ENCODE results near the gene DENND6B.
"Not testable (repeated sequence)": the region's sequence is repeated elsewhere in the genome, so short reads cannot be mapped to it uniquely, and the experiment has no call there.

The DENND6B gene

DNA sequence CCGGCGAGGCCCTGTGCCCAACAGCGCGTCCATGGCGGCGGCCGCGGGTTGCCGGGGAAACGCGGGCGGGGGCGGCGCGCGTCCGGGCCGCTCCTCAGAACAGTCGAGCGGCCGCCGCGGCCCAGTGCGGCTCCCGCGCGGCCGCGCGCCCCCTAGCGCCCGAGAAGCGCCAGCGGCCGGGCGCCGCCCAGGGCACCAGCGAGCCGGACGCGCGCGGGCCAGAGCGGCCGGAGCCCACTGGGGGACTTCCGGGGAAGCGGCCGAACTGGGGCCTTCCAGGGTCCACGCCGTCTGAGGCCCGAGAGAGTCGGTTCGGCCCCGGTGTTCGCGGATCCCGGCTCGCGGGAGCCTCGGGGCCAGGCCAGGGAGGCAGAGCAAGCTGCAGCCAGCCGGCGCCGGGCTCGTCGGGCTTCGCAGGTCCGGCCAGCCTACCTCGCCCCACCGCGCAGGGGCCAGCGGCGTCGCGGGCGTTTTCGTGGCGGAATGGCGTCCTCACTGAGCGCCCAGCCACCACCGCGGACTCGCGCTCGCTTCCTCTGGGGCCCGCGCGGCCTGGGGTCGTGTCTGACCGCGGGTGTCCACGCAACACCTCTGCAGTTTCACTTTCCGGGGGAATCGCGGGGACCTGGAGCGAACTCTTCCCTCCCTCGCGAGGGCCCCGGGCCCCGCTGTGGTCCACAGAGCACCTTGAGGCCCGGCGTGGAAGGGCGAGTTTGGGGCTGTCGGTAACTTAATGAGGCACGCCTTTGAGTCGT lies at the start of gene DENND6B:
DENND6B (minus strand) TSS at position 57 of the 755 bp plus-strand sequence; CDS start at position 33, 24 bp downstream.
- peak; percentile 47 for DNase-seq

GRCh38 chr22:50376085-50376651 lies 49.4 kb upstream of the DENND6B start:
- DNase-seq = no peak

DNA sequence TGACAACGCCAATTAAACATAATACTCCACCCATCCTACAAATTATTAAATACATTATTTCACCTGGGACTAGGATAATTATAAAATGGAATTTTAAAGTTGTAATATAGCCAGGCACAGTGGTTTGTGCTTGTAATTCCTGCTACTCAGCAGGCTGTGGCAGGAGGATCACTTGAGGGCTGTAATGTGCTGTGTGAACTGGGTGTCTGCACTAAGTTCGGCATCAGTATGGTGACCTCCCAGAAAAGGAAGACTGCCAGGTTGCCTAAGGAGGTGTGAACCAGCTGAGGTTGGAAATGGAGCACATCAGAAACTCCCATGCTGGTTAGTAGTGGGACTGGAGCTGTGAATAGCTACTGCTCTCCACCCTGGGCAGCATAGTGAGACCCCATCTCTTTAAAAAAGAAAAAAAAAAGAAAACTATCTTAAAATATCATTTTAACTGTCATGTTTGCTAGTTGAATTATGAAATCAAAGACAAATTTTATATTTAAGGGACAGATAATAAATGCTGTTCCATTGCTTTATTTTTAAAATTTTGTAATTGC lies 44.4 kb upstream of the DENND6B start:
- DNase-seq = no peak

- no peak for DNase-seq
These were observed 41.1 kb upstream of the DENND6B start for GRCh38 chr22:50367778-50368500.

- DNase-seq = not testable (repeated sequence)
These were observed 37.0 kb upstream of the DENND6B start for GRCh38 chr22:50363803-50364194.

GRCh38 chr22:50363166-50363802 lies 36.5 kb upstream of the DENND6B start:
- no peak for DNase-seq

GRCh38 chr22:50361688-50362087 lies 34.9 kb upstream of the DENND6B start:
- no peak for DNase-seq

- no peak for DNase-seq
These were observed 34.4 kb upstream of the DENND6B start for GRCh38 chr22:50361222-50361621.

- no peak for DNase-seq
These were observed 33.8 kb upstream of the DENND6B start for GRCh38 chr22:50360578-50360977.

- DNase-seq = no peak
These were observed 30.9 kb upstream of the DENND6B start for GRCh38 chr22:50357756-50358155.

- DNase-seq = no peak
These were observed 30.4 kb upstream of the DENND6B start for GRCh38 chr22:50357222-50357621.

DNA sequence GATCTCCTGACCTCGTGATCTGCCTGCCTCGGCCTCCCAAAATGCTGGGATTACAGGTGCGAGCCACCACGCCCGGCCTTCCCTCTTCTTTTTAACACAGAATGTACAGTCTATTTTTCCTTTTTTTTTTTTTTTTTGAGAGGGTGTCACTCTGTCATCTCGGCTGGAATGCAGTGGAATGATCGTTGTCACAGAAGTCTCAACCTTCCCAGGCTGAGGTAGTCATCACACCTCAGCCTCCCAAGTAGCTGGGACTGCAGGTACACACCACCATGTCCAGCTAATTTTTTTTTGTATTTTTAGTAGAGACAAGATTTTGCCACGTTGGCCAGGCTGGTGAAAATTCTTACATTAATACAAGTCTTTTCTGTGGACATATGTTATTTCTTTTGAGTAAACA lies 29.4 kb upstream of the DENND6B start:
- DNase-seq = no peak

DNA sequence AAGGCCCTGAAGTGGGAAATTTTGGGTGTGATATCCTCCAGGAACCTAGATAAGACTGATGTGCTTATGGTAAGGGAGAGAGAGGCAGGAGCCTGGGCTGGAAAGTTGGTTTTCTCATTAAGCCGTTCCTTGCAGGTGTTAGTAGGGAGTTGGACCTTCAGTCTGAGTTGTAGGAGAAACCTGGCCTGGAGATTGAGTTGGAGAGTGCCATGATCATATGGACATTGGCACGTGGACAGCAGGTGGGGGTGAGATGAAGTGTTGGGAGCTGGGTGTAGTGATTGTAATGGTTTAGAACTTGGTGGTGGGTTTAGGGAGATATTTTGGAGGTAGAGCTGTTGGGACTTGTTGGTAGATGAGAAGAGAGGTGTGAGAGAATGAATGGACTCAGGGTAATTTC lies 21.2 kb upstream of the DENND6B start:
- DNase-seq = no peak

DNA sequence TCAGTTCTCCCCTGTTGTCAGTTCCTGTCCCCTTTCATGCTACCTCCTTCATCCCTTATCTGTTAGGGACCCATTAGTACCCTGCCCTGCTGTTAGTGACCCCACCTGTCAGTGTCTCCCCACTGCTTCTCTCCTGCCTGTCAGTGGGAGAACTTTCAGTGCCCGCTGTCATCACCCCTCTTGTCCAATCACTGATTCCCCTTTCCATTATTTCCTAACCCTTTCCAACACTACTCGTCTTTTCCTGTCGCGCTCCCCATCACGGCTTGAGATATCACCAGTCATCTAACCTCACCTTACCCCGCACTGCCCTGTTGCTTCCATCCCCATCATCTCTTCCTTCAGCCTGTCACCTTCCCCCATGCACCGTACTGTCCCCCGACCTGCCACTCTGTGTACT lies 20.3 kb upstream of the DENND6B start:
- no peak for DNase-seq

DNA sequence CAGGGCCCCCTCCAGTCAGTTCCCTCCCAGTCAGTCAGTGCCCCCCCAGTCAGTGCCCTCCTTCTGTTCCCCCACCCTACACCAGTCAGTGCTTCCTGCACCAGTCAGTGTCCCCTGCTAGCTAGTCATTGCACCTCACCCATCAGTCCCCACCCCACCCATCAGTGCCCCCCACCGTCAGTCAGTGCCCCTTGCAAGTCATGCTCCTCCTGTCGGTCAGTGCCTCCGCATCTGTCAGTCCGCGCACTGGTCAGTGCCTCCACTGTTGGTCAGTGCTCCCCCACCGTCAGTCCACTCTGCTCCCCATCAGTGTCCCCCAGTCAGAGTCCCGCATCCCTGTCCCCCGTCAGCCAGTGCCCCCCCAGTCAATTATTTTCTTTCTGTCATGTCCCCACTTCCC lies 19.7 kb upstream of the DENND6B start:
- no peak for DNase-seq

DNA sequence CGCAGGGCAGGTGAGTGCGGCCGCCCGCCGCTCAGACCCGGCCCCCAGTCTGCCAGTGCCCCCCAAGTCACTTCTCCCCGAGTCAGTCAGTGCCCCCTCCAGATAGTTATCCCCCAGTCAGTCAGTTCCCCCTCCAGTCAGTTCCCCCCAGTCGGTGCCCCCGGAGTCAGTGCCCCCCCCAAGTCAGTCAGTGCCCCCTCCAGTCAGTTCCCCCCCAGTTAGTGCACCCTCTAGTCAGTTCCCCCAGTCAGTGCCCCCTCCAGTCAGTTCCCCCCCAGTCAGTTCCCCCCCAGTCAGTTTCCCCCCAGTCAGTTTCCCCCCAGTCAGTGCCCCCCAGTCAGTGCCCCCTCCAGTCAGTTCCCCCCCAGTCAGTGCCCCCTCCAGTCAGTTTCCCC lies 16.7 kb upstream of the DENND6B start:
- no peak for DNase-seq

- peak; percentile 81 for DNase-seq
These were observed 16.1 kb upstream of the DENND6B start, which contains the start of gene PPP6R2 for GRCh38 chr22:50342651-50343540. Gene PPP6R2, plus strand, starts transcription at chr22:50343327. Its CDS starts 50,582 bp downstream, at chr22:50393909.

DNA sequence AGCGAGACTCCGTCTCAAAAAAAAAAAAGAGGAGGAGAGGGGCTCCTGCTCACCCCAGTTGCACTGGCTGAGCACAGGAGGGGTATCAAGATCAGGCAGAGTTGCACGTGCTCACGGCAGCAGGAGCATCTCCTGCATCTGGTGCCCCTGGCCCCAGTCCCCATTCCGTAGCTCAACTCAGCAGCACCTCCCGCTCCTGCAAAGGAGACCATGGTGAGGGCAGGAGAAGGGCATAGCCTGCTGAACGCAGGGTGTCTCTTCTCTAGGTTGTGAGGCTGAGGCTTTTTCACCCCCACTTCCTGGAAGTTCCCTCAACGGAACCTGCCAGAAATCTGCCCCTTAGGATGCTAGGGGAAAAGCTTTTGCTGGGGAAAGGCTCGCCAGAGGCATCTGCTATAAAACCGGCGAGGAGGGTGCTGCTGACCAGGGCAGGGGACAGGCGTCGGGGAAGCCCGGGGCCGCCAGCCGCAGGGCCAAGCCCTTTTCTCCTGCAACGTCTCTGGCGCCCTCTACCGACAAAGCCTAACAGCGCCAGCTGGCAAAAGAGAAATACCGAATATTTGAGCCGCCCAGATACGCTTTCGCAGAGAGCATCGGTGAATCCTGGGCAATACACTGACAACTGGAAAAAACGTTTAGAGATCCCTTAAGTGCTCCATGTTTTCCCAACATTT lies 15.3 kb upstream of the DENND6B start:
- DNase-seq = peak; percentile 75

GRCh38 chr22:50339945-50340879 lies 13.4 kb upstream of the DENND6B start:
- DNase-seq = no peak

GRCh38 chr22:50338860-50339462 lies 12.1 kb upstream of the DENND6B start:
- no peak for DNase-seq
